Measurements from ENCODE around the gene FBLN2.

FBLN2 gene

GRCh38 chr3:13515786-13516759 is 32.9 kb upstream of the FBLN2 start:
- Histone ChIP-seq H3K4ac (ENCODE audit: low read depth, low read length) (no peak overlapping the region), H2BK5ac (ENCODE audit: low read depth, low read length, poor library complexity) (no peak overlapping the region), H3K14ac (ENCODE audit: low read length) (no peak overlapping the region), H3K4me3 (ENCODE audit: low read depth, low read length) (no peak overlapping the region), H3K4me1 (ENCODE audit: control insufficient read depth in 1 of 2, insufficient read depth in 2 of 2, low read length in 2 of 2) (peaks cover 0 to 14% of the 10 kb centered on the region in 2 experiments), H3K18ac (ENCODE audit: low read length) (no peak overlapping the region), H3K36me3 (ENCODE audit: control insufficient read depth in 1 of 2, insufficient read depth in 2 of 2, low read length in 2 of 2) (no peaks in the 10 kb centered on the region), H3K23ac (ENCODE audit: low read length) (no peak overlapping the region), H3K79me2 (ENCODE audit: control insufficient read depth, insufficient read depth, low read length, poor library complexity) (no peaks in the 10 kb centered on the region), H2AFZ (ENCODE audit: insufficient read depth, low read length, poor library complexity) (no peak overlapping the region), H3K9ac (ENCODE audit: low read length) (no peak overlapping the region), H3K4me2 (ENCODE audit: low read length) (no peak overlapping the region), H4K91ac (ENCODE audit: low read depth, low read length) (no peak overlapping the region), H2BK12ac (ENCODE audit: low read length) (no peak overlapping the region), H3K27me3 (ENCODE audit: insufficient read depth, low read length) (no peaks in the 10 kb centered on the region), H3K9me3 (ENCODE audit: insufficient read depth, low read depth, low read length) (no peaks in the 10 kb centered on the region), H3K79me1 (ENCODE audit: low read length) (no peaks in the 10 kb centered on the region), H2AK5ac (ENCODE audit: low read length) (no peak overlapping the region), H4K8ac (ENCODE audit: low read depth, low read length) (no peak overlapping the region), H3K27ac (ENCODE audit: low read depth, low read length) (no peak overlapping the region), H4K12ac (ENCODE audit: low read depth, low read length) (no peak overlapping the region), H2BK120ac (ENCODE audit: insufficient read depth, low read length, poor library complexity) (no peak overlapping the region)
- no CpG with 5 or more reads among the region's 26 CpGs for WGBS (ENCODE audit: extremely low coverage, insufficient coverage, insufficient read length)
- no peak for DNase-seq

DNA sequence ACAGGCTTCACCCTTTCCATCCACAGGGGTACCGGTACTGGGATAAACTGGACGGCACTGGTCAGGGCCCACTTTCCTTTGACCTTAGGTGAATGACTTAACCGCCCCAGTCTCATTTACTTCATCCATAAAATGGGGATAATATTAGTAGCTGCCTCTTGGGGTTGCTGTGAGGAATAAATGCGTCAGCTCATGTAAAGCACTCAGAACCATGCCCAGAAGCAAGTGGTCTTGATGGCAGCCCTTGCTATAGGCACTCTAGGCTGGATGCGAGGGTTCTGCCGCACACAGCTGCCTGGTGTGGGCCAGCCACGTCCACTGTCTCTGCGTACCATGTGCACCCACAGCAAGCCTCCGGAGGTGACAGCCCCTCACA is 32.2 kb upstream of the FBLN2 start:
- no peak overlapping the region for H3K4ac ChIP-seq (ENCODE audit: low read depth, low read length)
- H3K79me1 ChIP-seq (ENCODE audit: low read length) = no peaks in the 10 kb centered on the region
- no peak overlapping the region for H3K27ac ChIP-seq (ENCODE audit: low read depth, low read length)
- no peak overlapping the region for H4K91ac ChIP-seq (ENCODE audit: low read depth, low read length)
- no peak overlapping the region for H3K4me2 ChIP-seq (ENCODE audit: low read length)
- DNase-seq = no peak
- H3K27me3 ChIP-seq (ENCODE audit: insufficient read depth, low read length) = no peaks in the 10 kb centered on the region
- H2BK5ac ChIP-seq (ENCODE audit: low read depth, low read length, poor library complexity) = no peak overlapping the region
- no peak overlapping the region for H2AFZ ChIP-seq (ENCODE audit: insufficient read depth, low read length, poor library complexity)
- no peak overlapping the region for H2AK5ac ChIP-seq (ENCODE audit: low read length)
- H3K23ac ChIP-seq (ENCODE audit: low read length) = no peak overlapping the region
- H4K12ac ChIP-seq (ENCODE audit: low read depth, low read length) = no peak overlapping the region
- H3K4me1 ChIP-seq (ENCODE audit: control insufficient read depth in 1 of 2, insufficient read depth in 2 of 2, low read length in 2 of 2) = peaks cover 0 to 14% of the 10 kb centered on the region in 2 experiments
- no peak overlapping the region for H3K18ac ChIP-seq (ENCODE audit: low read length)
- no CpG with 5 or more reads among the region's 9 CpGs for WGBS (ENCODE audit: extremely low coverage, insufficient coverage, insufficient read length)
- no peak overlapping the region for H2BK12ac ChIP-seq (ENCODE audit: low read length)
- no peak overlapping the region for H3K9ac ChIP-seq (ENCODE audit: low read length)
- H3K79me2 ChIP-seq (ENCODE audit: control insufficient read depth, insufficient read depth, low read length, poor library complexity) = no peaks in the 10 kb centered on the region
- no peak overlapping the region for H3K14ac ChIP-seq (ENCODE audit: low read length)
- no peak overlapping the region for H3K4me3 ChIP-seq (ENCODE audit: low read depth, low read length)
- no peak overlapping the region for H2BK120ac ChIP-seq (ENCODE audit: insufficient read depth, low read length, poor library complexity)
- H4K8ac ChIP-seq (ENCODE audit: low read depth, low read length) = no peak overlapping the region
- H3K9me3 ChIP-seq (ENCODE audit: insufficient read depth, low read depth, low read length) = no peaks in the 10 kb centered on the region
- no peaks in the 10 kb centered on the region for H3K36me3 ChIP-seq (ENCODE audit: control insufficient read depth in 1 of 2, insufficient read depth in 2 of 2, low read length in 2 of 2)

DNA sequence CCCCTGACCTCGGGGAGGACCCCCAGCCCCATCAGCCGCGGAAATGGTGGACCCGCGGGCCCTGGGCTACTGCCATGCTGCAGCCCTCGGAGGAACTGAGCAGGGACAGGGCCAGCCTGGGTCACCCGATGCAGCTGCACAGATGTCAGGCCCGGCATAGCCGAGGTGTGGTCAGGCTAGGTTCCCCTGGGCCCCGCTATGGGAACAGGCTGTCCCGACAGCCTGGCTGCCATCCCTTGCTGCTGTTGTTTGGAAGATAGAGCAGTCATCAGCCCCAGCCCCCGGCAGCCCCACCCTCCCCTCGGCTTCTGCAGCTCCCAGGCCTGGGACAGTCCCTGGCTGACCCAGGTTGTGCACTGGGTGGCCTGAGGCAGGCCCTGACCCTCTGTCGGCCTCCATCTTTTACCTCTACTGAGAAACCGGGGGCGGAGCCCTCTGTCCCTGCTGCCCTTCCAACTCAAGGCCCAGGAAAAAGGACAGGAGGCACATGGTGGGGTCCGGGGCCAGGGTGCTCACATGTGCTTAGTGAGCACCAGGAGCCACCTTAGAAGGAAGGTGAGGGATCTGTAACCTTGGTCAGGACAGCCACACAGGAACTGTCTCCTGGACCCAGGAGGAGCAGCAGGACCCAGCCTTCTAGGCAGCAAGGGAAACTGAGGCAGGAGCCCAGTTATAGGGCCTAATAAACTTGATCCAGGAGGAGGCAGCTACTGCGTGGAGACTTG is 31.5 kb upstream of the FBLN2 start:
- Histone ChIP-seq H2BK120ac (ENCODE audit: insufficient read depth, low read length, poor library complexity) (no peak overlapping the region), H3K4me2 (ENCODE audit: low read length) (no peak overlapping the region), H3K14ac (ENCODE audit: low read length) (no peak overlapping the region), H3K4me1 (ENCODE audit: control insufficient read depth in 1 of 2, insufficient read depth in 2 of 2, low read length in 2 of 2) (peaks cover 0 to 14% of the 10 kb centered on the region in 2 experiments), H2AK5ac (ENCODE audit: low read length) (no peak overlapping the region), H2BK12ac (ENCODE audit: low read length) (no peak overlapping the region), H3K79me1 (ENCODE audit: low read length) (no peaks in the 10 kb centered on the region), H3K27ac (ENCODE audit: low read depth, low read length) (no peak overlapping the region), H3K9me3 (ENCODE audit: insufficient read depth, low read depth, low read length) (peaks cover under 1% of the 10 kb centered on the region), H3K23ac (ENCODE audit: low read length) (no peak overlapping the region), H4K12ac (ENCODE audit: low read depth, low read length) (no peak overlapping the region), H4K91ac (ENCODE audit: low read depth, low read length) (no peak overlapping the region), H2BK5ac (ENCODE audit: low read depth, low read length, poor library complexity) (no peak overlapping the region), H4K8ac (ENCODE audit: low read depth, low read length) (no peak overlapping the region), H3K79me2 (ENCODE audit: control insufficient read depth, insufficient read depth, low read length, poor library complexity) (no peaks in the 10 kb centered on the region), H3K36me3 (ENCODE audit: control insufficient read depth in 1 of 2, insufficient read depth in 2 of 2, low read length in 2 of 2) (no peaks in the 10 kb centered on the region), H3K9ac (ENCODE audit: low read length) (no peak overlapping the region), H2AFZ (ENCODE audit: insufficient read depth, low read length, poor library complexity) (no peak overlapping the region), H3K4me3 (ENCODE audit: low read depth, low read length) (no peak overlapping the region), H3K4ac (ENCODE audit: low read depth, low read length) (no peak overlapping the region), H3K27me3 (ENCODE audit: insufficient read depth, low read length) (no peaks in the 10 kb centered on the region), H3K18ac (ENCODE audit: low read length) (no peak overlapping the region)
- WGBS (ENCODE audit: extremely low coverage, insufficient coverage, insufficient read length) = no CpG with 5 or more reads among the region's 18 CpGs
- DNase-seq = no peak

DNA sequence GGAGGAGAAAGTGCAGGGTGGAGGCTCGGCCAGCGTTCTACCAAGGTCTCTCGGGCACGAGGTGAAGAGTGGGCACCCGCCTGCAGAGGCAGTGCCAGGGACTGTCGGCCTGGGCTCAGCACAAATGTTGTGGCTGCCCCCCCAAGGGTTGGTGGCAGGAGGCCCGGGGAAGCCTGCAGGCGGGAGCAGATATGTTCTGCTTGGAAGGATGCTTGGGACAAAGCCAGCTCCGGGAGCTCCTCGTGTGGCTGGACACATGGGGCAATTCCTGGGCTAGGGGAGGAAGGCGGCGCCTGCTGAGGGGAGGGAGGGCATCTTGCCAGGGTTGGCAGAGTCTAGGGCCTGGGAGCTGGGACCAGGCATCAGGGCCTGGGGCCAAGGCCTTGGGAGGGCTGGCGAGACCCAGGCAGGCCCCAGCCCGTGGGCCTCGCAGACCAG is 30.4 kb upstream of the FBLN2 start:
- Histone ChIP-seq H3K36me3 (ENCODE audit: control insufficient read depth in 1 of 2, insufficient read depth in 2 of 2, low read length in 2 of 2) (no peaks in the 10 kb centered on the region), H3K4me2 (ENCODE audit: low read length) (no peak overlapping the region), H4K91ac (ENCODE audit: low read depth, low read length) (no peak overlapping the region), H2AK5ac (ENCODE audit: low read length) (no peak overlapping the region), H3K18ac (ENCODE audit: low read length) (no peak overlapping the region), H2BK12ac (ENCODE audit: low read length) (no peak overlapping the region), H3K14ac (ENCODE audit: low read length) (no peak overlapping the region), H3K4me3 (ENCODE audit: low read depth, low read length) (no peak overlapping the region), H3K79me1 (ENCODE audit: low read length) (no peaks in the 10 kb centered on the region), H3K23ac (ENCODE audit: low read length) (no peak overlapping the region), H3K9ac (ENCODE audit: low read length) (no peak overlapping the region), H3K27ac (ENCODE audit: low read depth, low read length) (no peak overlapping the region), H2BK5ac (ENCODE audit: low read depth, low read length, poor library complexity) (no peak overlapping the region), H3K4ac (ENCODE audit: low read depth, low read length) (no peak overlapping the region), H3K4me1 (ENCODE audit: control insufficient read depth in 1 of 2, insufficient read depth in 2 of 2, low read length in 2 of 2) (peaks cover 0 to 11% of the 10 kb centered on the region in 2 experiments), H3K9me3 (ENCODE audit: insufficient read depth, low read depth, low read length) (peaks cover 5% of the 10 kb centered on the region), H4K8ac (ENCODE audit: low read depth, low read length) (no peak overlapping the region), H3K27me3 (ENCODE audit: insufficient read depth, low read length) (no peaks in the 10 kb centered on the region), H2BK120ac (ENCODE audit: insufficient read depth, low read length, poor library complexity) (no peak overlapping the region), H3K79me2 (ENCODE audit: control insufficient read depth, insufficient read depth, low read length, poor library complexity) (no peaks in the 10 kb centered on the region), H4K12ac (ENCODE audit: low read depth, low read length) (no peak overlapping the region), H2AFZ (ENCODE audit: insufficient read depth, low read length, poor library complexity) (no peak overlapping the region)
- no peak for DNase-seq
- no CpG with 5 or more reads among the region's 15 CpGs for WGBS (ENCODE audit: extremely low coverage, insufficient coverage, insufficient read length)
